ENCODE results near the gene TMEM176B.
A peak's percentile ranks its signal among the peaks of the same experiment; 100 is the strongest.
"Not testable (repeated sequence)": the region's sequence is repeated elsewhere in the genome, so short reads cannot be mapped to it uniquely, and the experiment has no call there.

TMEM176B gene

GRCh38 chr7:150788474-150789269, 11.5 kb downstream of the TMEM176B start:
- no peak for DNase-seq

GRCh38 chr7:150787321-150788281, 12.6 kb downstream of the TMEM176B start:
- peak; percentile 16 for DNase-seq

GRCh38 chr7:150784954-150785353, 15.2 kb downstream of the TMEM176B start:
- no peak for DNase-seq

- no peak for DNase-seq
Observed at GRCh38 chr7:150784120-150784736, 15.9 kb downstream of the TMEM176B start.

GRCh38 chr7:150781961-150782360, 18.2 kb downstream of the TMEM176B start:
- no peak for DNase-seq

- no peak for DNase-seq
Observed at GRCh38 chr7:150781103-150781502, 19.1 kb downstream of the TMEM176B start.

GRCh38 chr7:150780292-150780691, 19.9 kb downstream of the TMEM176B start:
- no peak for DNase-seq

GRCh38 chr7:150778738-150779301, 21.3 kb downstream of the TMEM176B start:
- DNase-seq: peak; percentile 16

- no peak for DNase-seq
Observed at GRCh38 chr7:150778014-150778737, 22.0 kb downstream of the TMEM176B start.

GRCh38 chr7:150774131-150774530, 26.0 kb downstream of the TMEM176B start:
- DNase-seq: not testable (repeated sequence)

- DNase-seq: no peak
Observed at GRCh38 chr7:150769768-150770167, 30.4 kb downstream of the TMEM176B start.

GRCh38 chr7:150766334-150766709, 33.8 kb downstream of the TMEM176B start:
- DNase-seq: no peak

- no peak for DNase-seq
Observed at GRCh38 chr7:150759479-150759878, 40.7 kb downstream of the TMEM176B start.

- no peak for DNase-seq
Observed at GRCh38 chr7:150756858-150757257, 43.3 kb downstream of the TMEM176B start.

- DNase-seq: no peak
Observed at GRCh38 chr7:150756166-150756565, 44.0 kb downstream of the TMEM176B start.

- DNase-seq: peak; percentile 36
Observed at GRCh38 chr7:150755473-150756099, 44.6 kb downstream of the TMEM176B start.

GRCh38 chr7:150754951-150755350, 45.2 kb downstream of the TMEM176B start:
- DNase-seq: no peak

- DNase-seq: no peak
Observed at GRCh38 chr7:150753826-150754603, 46.1 kb downstream of the TMEM176B start.

- no peak for DNase-seq
Observed at GRCh38 chr7:150753239-150753638, 46.9 kb downstream of the TMEM176B start.

GRCh38 chr7:150751702-150752101, 48.5 kb downstream of the TMEM176B start:
- no peak for DNase-seq

- no peak for DNase-seq
Observed at GRCh38 chr7:150748376-150748775, 51.8 kb downstream of the TMEM176B start.

All from KG1 (cell line).